Colonic mucosa (tissue), 4 donors: Measurements from ENCODE around the gene PRICKLE2. TPM values are rescaled to one million over a fixed set of nuclear protein-coding genes. Genes with fewer than 3 reads are reported as not detected.

Source experiments
- DNase-seq: peaks from one replicate; pipeline ENCODE4 v3.0.0-alpha.2; 2020
- H3K27ac ChIP-seq: fragments of 200-600 bp; one replicate; pipeline ENCODE4 v1.8.0; 2021
- H3K27me3 ChIP-seq: fragments of 200-600 bp; one replicate; pipeline ENCODE4 v1.8.0; 2021
- H3K36me3 ChIP-seq: fragments of 200-600 bp; one replicate; pipeline ENCODE4 v1.8.0; 2021
- H3K4me1 ChIP-seq: fragments of 200-600 bp; one replicate; pipeline ENCODE4 v1.8.0; 2021; ENCODE audit warnings: mild to moderate bottlenecking
- H3K4me3 ChIP-seq: fragments of 200-600 bp; one replicate; pipeline ENCODE4 v1.8.0; 2021
- H3K9ac ChIP-seq, 2 donors: one replicate each; pipeline ENCODE4 v1.7.0; 2013; ENCODE audit warnings: control low read depth in 2 of 2, low read depth in 2 of 2, low read length in 2 of 2
- H3K9me3 ChIP-seq: fragments of 200-600 bp; one replicate; pipeline ENCODE4 v1.8.0; 2021
- CTCF ChIP-seq: fragments of 200-600 bp; IDR thresholded peaks from one replicate; pipeline ENCODE4 v1.8.0; 2022; ENCODE audit warnings: antibody characterized with exemption, mild to moderate bottlenecking
- intact Hi-C: fragments of 100-400 bp; cut with DNase I; formaldehyde crosslinking; loops from one replicate; pipeline ENCODE4 v1.14.1; 2022
- total RNA-seq, 2 donors: library from RNA; stranded (reverse); fragmentation: NEBNext Ultra II Directional in 1 of 2; extraction: Animal tissue kit (Norgen Biotek cat#: 25700) in 1 of 2; gene quantifications; one replicate each; pipeline ENCODE4 v1.2.1, GENCODE V29; 2021
- donor health status: healthy.
- donor health status: DM: no; HTN: no; CAD: no.
- donor health status: DM: no; HTN: no; CAD: no.

PRICKLE2 gene
- total RNA-seq, 2 donors from 2014 or later, result 4.4 to 7.6 TPM

GRCh38 chr3:64104691-64105111 is 120.6 kb downstream of the PRICKLE2 start:
- H3K9ac ChIP-seq, result no peak overlapping the region
- no peaks in the 10 kb centered on the region for H3K36me3 ChIP-seq
- H3K4me3 ChIP-seq, result no peak overlapping the region
- H3K4me1 ChIP-seq, result no peaks in the 10 kb centered on the region
- H3K27me3 ChIP-seq, result no peaks in the 10 kb centered on the region
- H3K27ac ChIP-seq, result no peak overlapping the region
- TF ChIP-seq CTCF, result no peak
- H3K9me3 ChIP-seq, result no peaks in the 10 kb centered on the region
- DNase-seq, result no peak
- intact Hi-C loops, result no loop called here

GRCh38 chr3:64104006-64104405 is 121.3 kb downstream of the PRICKLE2 start:
- Histone ChIP-seq H3K27ac (no peak overlapping the region), H3K4me3 (no peak overlapping the region), H3K27me3 (no peaks in the 10 kb centered on the region), H3K4me1 (no peaks in the 10 kb centered on the region), H3K9me3 (no peaks in the 10 kb centered on the region), H3K36me3 (no peaks in the 10 kb centered on the region), H3K9ac (no peak overlapping the region)
- TF ChIP-seq CTCF, result no peak
- intact Hi-C loops, result no loop called here
- no peak for DNase-seq

DNA sequence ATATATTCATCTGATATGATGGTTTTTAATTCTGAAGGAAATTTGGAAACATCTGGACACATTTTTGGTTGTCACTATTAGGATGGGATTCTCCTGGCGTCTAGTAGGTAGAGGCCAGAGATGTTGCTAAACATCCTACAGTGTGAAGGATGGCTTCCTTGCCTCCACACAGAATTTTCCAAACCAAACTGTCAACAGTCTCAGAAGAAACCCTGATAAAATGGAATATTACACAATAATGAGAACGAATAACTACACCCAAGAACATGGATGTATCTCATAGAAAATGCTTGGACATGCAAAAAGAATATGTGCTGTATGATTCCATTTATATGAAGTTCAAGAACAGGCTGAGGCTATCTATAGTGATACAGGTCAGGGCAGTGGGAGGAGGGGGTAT is 122.1 kb downstream of the PRICKLE2 start:
- no peak for DNase-seq
- no peaks in the 10 kb centered on the region for H3K27me3 ChIP-seq
- no peak overlapping the region for H3K9ac ChIP-seq
- TF ChIP-seq CTCF, result no peak
- no peaks in the 10 kb centered on the region for H3K9me3 ChIP-seq
- intact Hi-C loops, result no loop called here
- H3K4me1 ChIP-seq, result no peaks in the 10 kb centered on the region
- H3K4me3 ChIP-seq, result no peak overlapping the region
- no peak overlapping the region for H3K27ac ChIP-seq
- no peaks in the 10 kb centered on the region for H3K36me3 ChIP-seq

DNA sequence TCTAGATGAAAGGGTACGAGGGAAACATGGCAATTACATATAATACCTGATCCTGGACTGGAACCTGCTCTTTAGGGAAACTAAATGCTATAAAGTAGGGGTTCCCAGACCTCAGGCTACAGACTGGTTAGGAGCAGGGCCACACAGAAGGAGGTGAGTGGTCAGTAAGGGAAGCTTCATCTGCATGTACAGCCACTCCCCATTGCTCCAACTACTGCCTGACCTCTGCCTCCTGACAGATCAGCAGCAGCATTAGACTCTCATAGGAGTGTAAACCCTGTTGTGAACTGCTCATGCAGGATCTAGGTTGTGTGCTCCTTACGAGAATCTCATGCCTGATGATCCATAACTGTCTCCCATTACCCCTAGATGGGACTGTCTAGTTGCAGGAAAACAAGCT is 123.1 kb downstream of the PRICKLE2 start:
- H3K27me3 ChIP-seq, result no peaks in the 10 kb centered on the region
- no peak for DNase-seq
- TF ChIP-seq CTCF, result no peak
- no peaks in the 10 kb centered on the region for H3K36me3 ChIP-seq
- intact Hi-C loops, result no loop called here
- no peaks in the 10 kb centered on the region for H3K4me1 ChIP-seq
- no peak overlapping the region for H3K27ac ChIP-seq
- no peak overlapping the region for H3K9ac ChIP-seq
- no peak overlapping the region for H3K4me3 ChIP-seq
- no peaks in the 10 kb centered on the region for H3K9me3 ChIP-seq

DNA sequence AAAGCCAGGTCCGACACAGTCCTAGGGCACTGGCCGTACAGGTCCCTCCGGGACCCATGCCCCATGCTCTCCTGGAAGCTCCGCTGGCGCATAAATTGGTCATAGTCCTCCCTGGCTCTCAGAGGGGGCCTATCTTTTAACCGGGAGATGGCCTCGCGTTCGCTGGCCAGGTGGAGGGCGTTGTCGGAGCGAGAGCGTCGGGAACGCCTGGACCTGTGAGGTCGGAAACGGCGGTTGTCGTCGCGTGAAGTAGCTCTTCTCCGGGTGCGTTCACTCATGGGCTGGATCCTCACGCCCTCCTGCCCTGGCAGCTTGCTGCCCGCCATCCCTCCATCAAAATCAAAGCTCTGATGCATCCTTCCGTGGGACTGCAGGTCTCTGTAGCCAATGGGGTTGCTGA is 126.0 kb downstream of the PRICKLE2 start:
- no peak for TF ChIP-seq CTCF
- H3K4me1 ChIP-seq, result no peaks in the 10 kb centered on the region
- intact Hi-C loops, result no loop called here
- no peak overlapping the region for H3K9ac ChIP-seq
- H3K9me3 ChIP-seq, result no peaks in the 10 kb centered on the region
- no peak overlapping the region for H3K4me3 ChIP-seq
- H3K36me3 ChIP-seq, result no peaks in the 10 kb centered on the region
- no peak overlapping the region for H3K27ac ChIP-seq
- no peak for DNase-seq
- H3K27me3 ChIP-seq, result no peaks in the 10 kb centered on the region

- DNase-seq, result no peak
- Histone ChIP-seq H3K9me3 (no peaks in the 10 kb centered on the region), H3K4me1 (no peaks in the 10 kb centered on the region), H3K9ac (no peak overlapping the region), H3K27ac (no peak overlapping the region), H3K36me3 (no peaks in the 10 kb centered on the region), H3K27me3 (no peaks in the 10 kb centered on the region), H3K4me3 (no peak overlapping the region)
- intact Hi-C loops, result no loop called here
- TF ChIP-seq CTCF, result no peak
These were observed 126.6 kb downstream of the PRICKLE2 start for GRCh38 chr3:64098670-64099069.
